ENCODE data around the gene RBMX2. TPM values are rescaled to one million over a fixed set of nuclear protein-coding genes. Genes with fewer than 3 reads are reported as not detected.

Gene RBMX2
- total RNA-seq, 2 experiments from 2014 or later: 27.2 to 28.3 TPM

- CTCF ChIA-PET: no interaction called here
- POLR2A ChIA-PET: no interaction called here
These were observed 43.0 kb downstream of the RBMX2 start for GRCh38 chrX:130444641-130445336.

DNA sequence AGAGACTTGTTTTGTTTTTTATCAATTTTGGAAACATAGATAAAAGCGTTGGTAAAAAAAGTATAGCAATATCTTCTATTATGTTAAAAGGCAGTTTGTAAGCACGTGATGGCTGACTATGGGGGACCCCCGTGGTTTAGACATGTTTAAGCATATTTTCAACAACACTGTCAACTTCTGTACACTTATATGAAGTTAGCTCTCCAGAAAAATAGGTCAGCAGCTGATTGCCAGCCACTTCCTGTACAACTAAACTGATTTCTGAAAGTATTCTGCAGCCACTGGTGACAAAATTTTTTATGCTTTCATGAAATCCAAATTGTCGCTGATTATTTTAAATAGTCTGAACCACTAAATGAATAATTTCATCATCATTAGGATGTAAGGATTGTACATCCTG lies 45.2 kb downstream of the RBMX2 start:
- ChIA-PET CTCF (no interaction called here), POLR2A (no interaction called here)

Other genes starting within 250 kb of the RBMX2 start
- 10 to 100 TPM; 56.1 to 58.9 TPM for gene AIFM1, start 236.1 kb upstream of the RBMX2 start, total RNA-seq
- 10 to 100 TPM; 16.4 to 17.3 TPM for gene RAB33A, start 230.0 kb upstream of the RBMX2 start, total RNA-seq
- 1 to 10 TPM; 7.1 TPM for gene ZNF280C, start 133.1 kb upstream of the RBMX2 start, total RNA-seq
- gene SLC25A14, start 62.1 kb upstream of the RBMX2 start, total RNA-seq: 10 to 100 TPM; 14.5 to 15.1 TPM
- gene GPR119, start 16.3 kb upstream of the RBMX2 start, total RNA-seq: not detected

Data from activated CD8-positive, alpha-beta memory T cell treated with anti-CD3 and anti-CD28 coated beads for 36 hours (primary cell).